Activated gamma-delta T cell (primary cell): ENCODE results near the gene ACBD3.

Source experiments
- DNase-seq: peaks from one replicate; lab custom pipeline; 2025; lab: John Stamatoyannopoulos, UW

The ACBD3 gene

DNA sequence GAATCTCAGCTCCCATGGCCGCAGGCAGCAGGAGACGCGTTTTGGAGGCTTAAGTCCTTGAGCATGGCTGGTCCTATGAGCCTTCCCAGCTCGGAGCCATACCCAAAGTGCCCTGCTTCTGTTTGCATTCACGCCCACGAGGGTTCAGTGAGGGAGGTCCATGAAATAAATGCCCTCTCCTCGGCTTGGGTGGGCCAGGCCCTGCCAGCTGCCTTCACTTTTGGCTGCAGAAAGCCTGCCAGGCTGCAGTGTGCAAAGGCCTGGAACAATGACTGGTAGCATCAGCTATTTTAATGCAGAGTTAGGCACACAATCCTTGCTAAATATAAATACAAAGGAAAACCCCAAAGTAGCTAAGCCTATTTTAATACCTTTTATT is 74.7 kb downstream of the ACBD3 start:
- no peak for DNase-seq

DNA sequence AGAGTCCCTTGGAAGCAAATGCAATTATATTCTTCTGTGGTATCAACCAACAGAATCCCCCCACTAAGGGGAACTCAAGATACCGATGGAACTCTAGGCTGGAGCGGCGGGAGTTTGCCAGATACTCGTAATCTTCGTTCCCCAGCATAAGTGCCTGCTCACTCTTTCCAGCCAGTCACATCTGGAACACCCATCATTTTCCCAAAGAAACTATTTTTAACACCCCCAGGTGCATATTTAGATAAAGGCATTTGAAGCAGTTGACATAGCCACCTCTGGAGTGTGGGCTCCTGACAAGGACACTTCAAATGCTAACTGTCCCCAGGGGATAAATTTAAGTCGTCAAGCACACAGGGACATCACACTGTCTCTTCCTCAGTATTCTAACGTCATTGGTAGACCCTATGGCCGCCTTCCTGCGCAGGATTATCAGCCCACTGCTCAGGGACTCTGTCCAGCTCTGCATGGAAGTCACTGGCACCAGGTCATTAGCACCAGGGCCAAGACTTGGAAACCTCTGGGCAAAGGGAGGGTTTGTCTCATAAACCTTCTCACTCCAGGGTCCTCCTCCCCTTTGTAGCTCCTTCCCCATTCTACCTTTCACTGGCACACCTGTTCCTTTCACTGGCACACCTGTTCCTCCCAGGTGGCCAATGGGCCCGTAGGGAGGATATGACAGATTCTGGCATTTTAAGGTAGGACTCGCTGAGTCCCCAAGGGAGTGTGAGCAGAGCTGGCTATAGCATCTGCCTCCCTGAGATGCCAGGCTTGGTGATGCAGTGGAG is 75.3 kb downstream of the ACBD3 start:
- DNase-seq, result no peak

DNA sequence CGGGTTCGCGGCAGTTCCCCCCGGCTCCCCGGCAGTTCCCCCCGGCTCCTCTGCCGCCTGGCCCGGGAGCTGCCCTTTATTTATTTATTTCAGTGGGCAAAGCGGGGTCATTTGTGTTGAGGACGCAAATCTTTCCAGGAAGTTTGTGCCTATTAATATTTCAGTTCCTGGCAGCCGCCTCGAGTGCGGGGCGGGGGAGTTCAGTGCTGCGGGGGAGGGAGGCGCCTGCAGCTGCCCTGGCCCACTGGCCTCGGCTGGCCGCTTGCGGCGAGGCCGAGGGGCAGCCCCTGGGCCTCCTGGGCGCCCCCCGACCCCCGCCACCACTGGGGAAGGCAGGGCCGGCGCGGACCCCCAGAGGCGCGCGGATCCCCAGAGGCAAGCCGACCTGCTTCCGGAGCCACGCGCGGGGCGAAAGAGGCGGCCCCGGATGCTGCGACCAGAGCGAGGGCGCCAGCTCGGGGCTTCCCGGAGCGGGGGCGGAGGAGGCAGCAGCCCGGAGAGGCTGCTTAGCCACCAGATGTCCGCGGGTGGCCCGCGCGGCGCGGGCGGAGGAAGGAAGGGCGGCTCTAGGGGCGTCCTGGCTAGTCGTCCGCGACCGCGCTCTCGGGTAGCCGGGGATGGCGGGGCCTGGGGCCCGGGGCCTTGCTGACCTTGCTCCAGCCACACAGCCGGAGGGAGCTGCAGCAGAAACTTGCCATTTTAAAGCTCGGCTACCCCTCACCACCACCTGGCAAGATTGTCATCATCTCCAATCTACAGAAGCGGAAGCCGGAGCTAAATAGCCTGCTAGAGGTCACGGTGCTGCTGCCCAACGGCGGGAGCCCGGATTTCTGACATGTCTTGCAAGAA is 76.1 kb downstream of the ACBD3 start:
- peak; percentile 54 for DNase-seq

DNA sequence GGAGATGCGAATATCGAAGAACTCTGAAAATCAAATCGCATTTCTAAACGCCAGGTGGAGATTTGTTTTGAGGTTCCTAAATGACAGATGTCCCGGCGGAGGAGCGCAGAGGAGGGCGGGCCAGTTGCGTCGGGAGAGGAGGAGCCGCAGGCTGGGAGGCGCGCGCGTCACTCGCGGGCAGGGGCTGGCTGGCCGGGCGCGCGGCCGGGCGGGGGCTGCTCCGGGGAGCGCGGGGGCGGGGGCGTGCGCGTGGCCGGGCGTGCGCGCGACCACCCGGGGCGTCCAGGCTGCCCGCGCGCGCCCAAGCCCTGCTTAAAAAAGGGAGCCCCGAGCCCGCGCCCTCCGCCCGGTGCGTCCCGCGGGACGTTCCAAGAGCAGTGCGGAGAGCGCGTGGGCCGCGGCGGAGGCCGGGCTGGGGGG is 76.7 kb downstream of the ACBD3 start:
- peak; percentile 66 for DNase-seq

DNA sequence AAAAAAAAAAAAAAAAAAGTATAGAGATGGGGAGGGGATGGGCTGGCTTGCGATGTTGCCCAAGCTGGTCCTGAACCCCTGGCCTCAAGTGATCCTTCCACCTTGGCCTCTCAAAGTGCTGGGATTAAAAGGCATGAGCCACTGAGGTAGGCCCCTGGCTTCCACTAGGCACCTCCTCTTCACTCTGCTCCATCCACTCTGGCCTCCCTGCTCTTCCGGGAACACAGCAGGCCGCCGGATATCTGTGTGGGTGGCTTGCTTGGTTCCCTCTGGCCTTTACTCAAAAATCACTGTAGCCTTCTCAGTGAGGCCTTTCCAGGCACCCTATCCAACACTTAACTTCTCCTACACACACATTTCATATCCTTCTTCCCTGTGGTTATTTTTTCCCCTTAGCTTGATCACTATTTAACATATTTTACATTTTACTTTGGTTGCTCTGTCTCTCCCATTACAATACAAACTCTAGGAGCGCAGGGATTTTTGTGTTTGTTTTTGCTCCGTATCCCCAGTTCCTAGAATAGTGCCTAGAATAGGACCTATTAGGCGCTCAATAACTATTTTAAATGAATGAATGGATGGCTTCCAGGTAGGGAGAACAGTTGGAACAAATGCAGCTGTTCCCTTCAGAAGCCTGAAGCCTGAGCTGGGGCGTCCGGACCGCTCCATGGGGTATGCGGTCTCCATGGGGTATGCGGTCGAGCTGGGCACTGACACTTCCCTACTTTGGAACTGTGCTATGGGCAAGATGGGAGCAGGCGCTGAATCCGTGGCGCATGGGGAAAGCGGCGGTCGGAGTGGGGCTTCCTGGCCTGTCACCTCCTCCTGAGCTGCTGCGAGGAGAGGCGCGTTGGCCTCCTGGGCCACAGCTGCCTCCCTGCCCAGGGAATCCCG is 77.4 kb downstream of the ACBD3 start:
- no peak for DNase-seq

DNA sequence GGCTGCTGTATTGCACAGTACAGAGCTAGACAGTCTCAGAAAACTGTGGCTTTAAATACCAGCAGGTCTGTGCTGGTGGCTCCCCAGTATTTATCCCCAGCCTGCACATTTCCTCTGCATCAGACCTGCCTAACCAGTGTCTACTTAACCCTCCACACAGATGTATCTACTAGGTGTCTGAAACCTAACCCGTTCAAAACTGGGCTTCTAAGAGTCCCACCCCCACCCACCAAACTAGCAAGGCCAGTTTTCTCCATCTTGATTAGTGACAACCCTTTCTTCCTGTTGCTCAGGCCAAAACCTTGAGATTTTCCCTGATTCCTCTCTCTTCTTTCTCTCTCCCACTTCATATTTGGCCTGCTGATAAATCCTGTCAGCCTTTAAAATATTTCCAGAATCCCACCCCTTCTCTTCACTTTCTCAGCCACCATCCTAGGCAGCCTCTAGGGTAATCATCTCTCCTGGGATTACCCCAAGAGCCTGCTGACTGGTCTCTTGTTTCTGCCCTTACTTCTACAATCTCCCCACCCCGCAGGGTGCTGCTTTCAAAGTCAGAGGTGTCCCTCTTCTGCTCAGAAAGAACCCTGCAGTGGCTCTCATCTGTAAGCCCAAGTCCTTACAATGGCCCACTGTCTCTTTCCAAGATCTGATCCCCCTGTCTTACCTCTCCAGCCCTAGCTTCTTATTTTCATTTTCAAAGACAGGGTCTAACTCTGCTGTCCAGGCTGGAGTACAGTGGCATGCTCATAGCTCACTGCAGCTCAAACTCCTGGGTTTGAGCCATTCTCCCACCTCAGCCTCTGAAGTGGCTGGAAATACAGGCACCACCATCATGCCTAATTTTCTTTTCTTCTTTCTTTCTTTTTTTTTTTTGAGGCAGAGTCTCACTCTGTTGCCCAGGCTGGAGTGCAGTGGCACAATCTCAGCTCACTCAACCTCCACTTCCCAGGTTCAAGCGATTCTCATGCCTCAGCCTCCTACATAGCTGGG is 78.8 kb downstream of the ACBD3 start:
- no peak for DNase-seq

DNA sequence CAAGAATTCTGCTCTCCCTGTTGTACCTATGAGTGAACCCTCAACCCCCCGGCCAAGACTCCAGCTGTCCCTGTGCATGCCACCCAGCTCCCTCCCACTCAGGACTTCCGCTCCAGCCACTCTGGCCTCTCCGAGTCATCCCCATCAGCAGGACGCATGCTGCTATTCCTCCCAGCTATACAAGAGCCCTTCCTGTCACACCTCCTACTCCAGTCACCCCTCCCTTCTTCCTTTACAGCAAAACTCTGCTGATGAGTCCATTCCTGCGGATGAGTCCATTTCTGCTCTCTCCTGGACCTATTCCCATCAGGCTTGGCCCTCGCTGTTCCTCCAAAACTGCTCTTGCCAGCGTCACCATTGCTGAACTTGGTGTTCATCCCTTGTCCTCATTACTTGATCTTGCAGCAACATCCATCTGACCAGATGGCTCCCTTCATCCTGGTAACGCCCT is 81.8 kb downstream of the ACBD3 start:
- DNase-seq, result no peak

DNA sequence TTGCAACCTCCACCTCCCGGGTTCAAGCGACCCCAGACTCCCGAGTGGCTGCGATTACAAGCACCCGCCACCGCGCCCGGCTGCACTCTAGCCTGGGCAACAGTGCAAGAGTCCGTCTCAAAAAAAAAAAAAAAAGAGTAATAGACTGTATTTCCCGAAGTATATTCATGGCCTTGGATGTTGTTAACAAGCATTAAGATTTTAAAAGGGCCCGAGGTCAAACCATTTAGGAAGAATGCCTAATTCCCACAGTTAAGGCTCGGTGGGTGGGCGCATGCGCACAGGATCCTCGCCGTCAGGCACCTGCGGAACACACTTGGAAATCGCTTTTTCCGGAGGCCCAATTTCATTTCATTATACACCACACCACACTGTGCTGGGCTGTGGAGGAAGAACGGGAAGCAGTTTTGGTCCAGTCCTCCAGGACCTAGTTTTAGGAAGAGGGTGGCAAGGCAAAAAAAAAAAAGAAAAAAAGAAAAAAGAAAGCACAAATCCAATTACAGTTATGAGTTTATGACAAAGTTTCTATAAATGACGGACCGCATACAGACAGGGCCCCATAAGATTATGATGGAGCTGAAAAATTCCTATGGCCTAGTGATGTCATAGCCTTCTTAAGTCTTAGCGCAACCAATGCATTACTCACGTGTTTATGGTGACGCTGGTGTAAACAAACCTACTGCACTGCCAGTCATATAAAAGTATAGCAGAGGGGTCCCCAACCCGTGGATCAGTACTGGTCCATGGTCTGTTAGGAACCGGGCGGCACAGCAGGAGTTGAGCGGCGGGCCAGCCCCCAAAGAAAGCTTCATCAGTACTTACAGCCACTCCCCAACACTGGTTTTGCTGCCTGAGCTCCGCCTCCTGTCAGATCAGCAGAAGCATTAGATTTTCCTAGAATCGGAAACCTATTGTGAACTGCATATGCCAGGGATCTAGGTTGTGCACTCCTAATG is 85.8 kb downstream of the ACBD3 start:
- DNase-seq, result no peak

DNA sequence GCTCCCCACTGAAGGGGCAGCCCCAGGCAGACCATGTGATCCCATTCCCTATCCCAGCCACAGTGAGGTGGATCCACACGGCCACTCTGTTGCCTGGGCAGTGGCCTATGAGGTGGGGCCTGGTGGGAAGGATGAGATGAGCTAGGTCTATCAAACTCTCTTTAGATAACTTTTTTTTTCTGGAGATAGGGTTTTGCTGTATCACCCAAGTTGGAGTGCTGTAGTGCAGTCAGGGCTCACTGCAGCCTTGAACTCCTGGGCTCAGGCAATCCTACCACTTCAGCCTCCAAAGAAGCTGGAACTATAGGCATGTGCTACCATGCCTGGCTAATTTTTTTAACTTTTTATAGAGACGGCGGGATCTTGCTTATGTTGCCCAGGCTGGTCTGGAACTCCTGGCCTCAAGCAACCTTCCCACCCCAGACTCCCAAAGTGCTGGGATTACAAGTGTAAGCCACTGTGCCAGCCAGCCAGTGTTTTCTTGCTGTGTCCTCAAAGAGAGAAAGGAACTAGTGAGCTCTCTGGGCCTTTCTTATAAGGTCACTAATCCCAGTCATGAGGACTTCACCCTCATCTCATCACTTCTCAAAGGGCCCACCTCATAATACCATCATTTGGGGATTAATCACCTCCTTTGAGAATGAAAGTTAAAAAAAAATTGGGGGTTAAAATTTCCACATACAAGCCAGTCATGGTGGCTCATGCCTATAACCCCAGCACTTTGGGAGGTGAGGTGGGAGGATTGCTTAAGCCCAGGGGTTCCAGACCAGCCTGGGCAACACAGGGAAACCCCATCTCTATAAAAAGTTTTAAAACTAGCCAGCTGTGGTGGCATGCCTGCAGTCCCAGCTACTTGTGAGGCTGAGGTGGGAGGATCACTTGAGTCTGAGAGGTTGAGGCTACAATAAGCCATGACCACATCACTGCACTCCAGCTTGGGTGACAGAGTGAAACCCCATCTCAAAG is 87.4 kb downstream of the ACBD3 start:
- DNase-seq, result no peak

DNA sequence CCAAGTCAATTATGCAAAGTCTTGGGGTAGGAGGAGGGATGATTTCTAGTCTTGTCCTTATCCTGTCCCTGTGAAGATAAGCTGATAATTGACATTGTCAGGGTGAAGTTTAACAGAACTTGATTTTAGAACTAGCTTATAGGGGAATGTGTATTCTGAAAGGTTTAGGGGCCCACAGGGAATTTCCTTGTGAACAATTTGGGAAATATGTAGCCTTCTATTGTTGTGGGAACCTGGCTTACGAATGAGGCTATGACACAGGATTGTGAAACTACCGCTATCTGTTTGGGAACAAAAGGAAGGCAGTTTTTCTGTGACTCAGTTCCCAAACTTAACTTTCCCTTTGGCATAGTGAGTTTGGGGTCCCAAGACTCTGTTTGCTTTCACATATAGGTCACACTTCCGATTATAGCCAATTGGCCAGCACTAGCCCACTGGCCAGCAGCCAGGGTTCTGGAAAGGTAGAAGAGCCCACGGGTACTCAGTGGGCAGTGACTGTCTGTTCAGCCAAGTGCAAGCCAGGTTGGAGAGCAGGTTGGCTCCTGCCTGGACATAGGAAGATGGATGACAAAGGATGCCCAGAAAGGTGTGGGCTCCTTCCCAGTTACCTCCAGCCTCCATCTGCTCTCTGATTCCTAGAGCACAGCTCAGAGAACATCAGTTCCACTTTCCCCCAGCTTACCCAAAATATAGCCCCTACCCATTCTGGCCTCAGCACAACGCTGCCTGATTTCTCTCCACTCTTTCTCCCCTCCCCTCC is 88.5 kb downstream of the ACBD3 start:
- no peak for DNase-seq

DNA sequence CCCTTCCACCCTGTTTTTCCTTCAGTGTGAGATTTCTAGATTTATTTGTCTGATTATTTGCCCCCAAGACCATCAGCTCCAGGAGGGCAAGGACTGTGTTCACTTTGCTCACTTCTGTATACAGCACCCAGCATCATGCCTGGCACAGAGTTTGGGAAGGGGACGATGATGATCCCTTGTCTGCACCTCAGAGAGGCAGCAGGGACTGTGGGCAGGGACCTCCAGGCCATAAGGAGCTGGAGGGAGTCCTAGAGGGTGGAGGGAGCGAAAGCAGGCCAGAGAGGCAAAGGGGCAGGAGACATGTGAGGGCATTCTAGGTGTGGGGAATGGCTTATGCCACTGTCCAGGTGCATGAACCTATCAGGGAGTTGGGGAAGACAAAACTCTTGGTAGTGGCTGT is 91.3 kb downstream of the ACBD3 start:
- no peak for DNase-seq
